GM19452 (cell line): Measurements from ENCODE around the gene DHX36.

Source experiments
- ATAC-seq: cut with Tn5 transposase; IDR thresholded peaks from one replicate; pipeline ENCODE4 v1.9.1; 2021; ENCODE audit not compliant: unreplicated experiment

The DHX36 gene

DNA sequence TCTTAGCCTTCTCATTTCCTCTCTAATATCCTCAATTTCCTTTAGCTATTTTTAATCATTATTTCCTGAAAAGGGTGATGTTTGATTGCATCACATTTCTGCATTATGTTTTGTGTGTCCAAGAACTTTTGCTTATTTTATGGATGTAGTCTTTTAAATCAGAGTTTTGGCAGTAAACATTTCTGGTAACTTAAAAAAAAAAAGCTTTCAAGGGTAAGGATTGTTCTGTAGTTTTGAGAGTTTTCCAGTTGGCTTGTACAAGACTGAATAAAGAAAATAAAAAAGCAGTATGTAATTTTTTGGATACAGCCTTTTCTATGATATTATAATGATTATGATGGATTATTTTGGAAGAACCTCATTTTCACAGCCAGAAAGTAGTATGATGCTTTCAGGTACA, 99.4 kb downstream of the DHX36 start:
- ATAC-seq, result no peak

DNA sequence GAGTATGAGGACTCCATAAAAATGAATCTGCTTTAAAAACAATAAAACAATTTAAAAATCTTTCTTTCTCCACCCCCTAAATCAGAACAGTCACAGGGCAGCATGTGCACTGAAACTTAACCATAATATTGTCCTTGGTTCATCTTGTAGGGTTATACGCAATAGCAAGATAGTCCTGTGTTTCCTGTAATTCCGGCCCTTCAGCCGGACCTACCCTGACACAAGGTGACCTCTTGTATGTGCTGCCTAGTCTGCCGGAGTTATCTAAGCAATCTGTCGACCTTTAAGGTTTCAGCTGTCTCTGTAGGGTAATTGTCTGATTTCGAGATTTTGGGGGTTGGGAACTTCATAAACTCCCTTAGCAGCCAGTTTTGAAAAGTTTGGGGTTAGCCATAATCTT, 99.9 kb downstream of the DHX36 start:
- no peak for ATAC-seq

DNA sequence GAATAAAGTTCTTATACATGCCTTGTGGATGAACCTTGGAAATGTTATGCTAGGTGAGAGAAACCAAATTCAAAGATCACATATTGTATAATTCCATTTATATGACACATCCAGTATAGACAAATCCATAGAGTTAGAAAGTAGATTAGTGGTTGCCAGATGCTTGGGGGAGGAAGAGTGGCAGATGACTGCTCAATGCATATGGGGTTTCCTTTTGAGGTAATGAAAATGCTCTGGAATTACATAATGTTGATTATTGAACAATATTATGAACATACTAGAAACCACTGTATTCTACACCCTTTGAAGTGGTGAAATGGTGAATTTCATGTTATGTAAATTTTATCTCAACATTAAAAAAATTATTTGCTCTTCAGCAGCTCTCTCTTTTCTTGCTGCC, 100.8 kb downstream of the DHX36 start:
- no peak for ATAC-seq
